Hematopoietic multipotent progenitor cell (in vitro differentiated cells): ENCODE measurements around the gene FADS1. TPM values are rescaled to one million over a fixed set of nuclear protein-coding genes. Genes with fewer than 3 reads are reported as not detected.

Source experiments
- DNase-seq, 3 donors: peaks; one replicate each; pipeline ENCODE4 v3.0.0-alpha.2; 2011 to 2015; ENCODE audit warnings: low read depth in 2 of 3, low spot score in 2 of 3
- total RNA-seq: library from RNA; depleted of rRNA; stranded (reverse); fragments of >200 nt; gene quantifications from one replicate; pipeline ENCODE4 v1.2.3, GENCODE V29; 2012

Gene FADS1
- total RNA-seq, 1 donor = 61.1 TPM

DNA sequence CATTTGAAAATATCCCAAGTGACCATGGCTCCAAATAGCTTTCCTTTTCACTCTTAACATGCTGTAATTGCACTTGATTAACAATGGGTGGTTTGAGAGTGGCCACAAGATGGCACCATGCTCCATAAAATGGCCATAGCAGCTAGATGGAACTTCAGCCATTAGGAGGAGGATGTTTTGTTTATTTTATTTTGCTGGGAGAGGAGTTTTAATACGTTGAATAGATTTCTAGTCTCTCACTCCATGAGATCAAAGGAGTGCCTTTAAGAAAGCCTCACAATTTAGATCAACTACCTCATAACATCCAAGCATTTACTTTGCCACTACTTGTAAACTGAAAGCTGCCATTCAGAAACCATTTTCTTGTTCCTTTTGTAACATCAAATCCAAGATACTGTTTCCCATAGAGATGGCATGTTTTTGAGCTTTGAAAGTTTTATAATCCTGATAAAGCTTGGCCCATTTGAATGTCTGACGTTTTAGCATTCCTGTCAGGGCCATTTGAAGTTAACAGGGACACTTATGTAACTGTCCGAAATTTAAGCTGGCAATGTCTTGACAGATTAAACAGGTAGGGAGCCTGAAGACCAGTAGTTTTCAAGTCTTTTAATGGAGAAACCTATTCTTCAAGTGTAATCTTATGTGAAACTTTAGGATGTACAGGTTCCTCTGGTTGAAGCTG is 19.4 kb downstream of the FADS1 start:
- peak in 2 of 3 donors; percentile 79 to 91 for DNase-seq

DNA sequence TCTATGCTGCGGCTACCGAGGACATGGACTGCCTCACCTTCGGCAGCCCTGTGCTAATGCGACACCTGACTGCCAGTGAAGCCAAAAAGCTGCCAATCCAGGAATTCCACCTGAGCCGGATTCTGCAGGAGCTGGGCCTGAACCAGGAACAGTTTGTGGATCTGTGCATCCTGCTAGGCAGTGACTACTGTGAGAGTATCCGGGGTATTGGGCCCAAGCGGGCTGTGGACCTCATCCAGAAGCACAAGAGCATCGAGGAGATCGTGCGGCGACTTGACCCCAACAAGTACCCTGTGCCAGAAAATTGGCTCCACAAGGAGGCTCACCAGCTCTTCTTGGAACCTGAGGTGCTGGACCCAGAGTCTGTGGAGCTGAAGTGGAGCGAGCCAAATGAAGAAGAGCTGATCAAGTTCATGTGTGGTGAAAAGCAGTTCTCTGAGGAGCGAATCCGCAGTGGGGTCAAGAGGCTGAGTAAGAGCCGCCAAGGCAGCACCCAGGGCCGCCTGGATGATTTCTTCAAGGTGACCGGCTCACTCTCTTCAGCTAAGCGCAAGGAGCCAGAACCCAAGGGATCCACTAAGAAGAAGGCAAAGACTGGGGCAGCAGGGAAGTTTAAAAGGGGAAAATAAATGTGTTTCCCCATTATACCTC is 20.8 kb downstream of the FADS1 start:
- no peak for DNase-seq

- DNase-seq = no peak
Observed at GRCh38 chr11:61795459-61795858, 21.3 kb downstream of the FADS1 start.

DNA sequence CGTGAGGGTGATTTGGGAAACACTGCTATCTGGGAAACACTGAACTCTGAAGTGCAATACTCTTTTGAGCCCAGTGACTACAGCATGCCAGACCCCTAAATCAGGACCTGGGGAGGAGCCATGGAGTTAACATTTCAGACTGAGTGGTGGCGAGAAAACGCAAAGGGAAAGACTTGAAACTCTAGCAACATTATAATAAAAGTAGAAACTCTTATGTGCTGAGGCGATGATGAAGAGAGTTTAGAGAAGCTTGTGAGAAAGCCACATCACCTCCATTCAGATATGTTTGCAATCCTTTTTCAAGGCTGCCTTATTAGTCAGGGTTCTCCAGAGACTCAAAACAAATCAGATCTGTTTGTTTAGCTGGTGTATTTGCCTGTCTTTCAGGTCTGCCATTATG is 22.2 kb downstream of the FADS1 start:
- DNase-seq = no peak

GRCh38 chr11:61793829-61794204 is 23.0 kb downstream of the FADS1 start:
- DNase-seq = no peak

DNA sequence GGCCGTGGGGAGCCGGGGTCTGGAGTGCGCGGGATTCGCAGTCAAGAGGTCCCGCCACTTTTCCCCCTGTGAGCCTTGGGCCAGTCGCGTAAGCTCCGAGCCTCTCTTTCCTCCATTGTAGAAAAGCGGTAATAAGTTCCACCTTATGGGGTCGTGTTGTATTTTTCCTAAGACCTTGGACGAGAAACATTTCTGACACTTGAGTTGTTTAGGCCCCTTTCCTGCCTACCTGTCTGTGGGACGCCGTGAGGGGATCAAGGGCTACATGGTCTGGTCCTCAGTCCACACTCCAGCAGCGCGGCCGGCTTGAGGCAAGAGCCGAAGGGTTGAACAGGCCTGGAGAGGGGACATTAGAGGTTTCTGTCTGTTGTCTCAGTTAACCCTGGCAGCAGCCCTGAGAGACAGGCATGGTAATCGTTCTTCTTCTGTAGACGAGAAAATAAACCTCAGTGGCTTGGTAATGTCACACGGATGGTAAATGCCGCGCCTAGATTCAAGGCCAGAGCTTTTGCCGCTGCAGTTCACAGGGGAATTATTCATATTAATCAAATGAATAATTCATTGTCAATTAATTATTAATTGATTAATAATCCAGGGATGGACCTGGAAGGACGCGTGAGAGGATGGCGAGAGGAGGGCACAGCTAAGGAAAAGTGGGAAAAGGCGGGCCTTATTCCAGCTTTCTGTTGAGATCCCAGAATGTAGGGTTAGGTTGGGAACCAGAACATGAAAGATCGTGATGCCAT is 23.5 kb downstream of the FADS1 start:
- no peak for DNase-seq

GRCh38 chr11:61792310-61793082 is 24.3 kb downstream of the FADS1 start, which contains the start of the genes FEN1 and TMEM258:
Gene FEN1, plus strand, starts transcription at chr11:61792911. Its CDS starts 2,451 bp downstream, at chr11:61795362.
Gene TMEM258, minus strand, starts transcription at chr11:61792599. Its CDS starts 41 bp downstream, at chr11:61792558.
- DNase-seq = peak; percentile 85 to 95 (median 91)

GRCh38 chr11:61791737-61792309 is 25.0 kb downstream of the FADS1 start:
- peak in 2 of 3 donors; percentile 66 to 79 for DNase-seq

DNA sequence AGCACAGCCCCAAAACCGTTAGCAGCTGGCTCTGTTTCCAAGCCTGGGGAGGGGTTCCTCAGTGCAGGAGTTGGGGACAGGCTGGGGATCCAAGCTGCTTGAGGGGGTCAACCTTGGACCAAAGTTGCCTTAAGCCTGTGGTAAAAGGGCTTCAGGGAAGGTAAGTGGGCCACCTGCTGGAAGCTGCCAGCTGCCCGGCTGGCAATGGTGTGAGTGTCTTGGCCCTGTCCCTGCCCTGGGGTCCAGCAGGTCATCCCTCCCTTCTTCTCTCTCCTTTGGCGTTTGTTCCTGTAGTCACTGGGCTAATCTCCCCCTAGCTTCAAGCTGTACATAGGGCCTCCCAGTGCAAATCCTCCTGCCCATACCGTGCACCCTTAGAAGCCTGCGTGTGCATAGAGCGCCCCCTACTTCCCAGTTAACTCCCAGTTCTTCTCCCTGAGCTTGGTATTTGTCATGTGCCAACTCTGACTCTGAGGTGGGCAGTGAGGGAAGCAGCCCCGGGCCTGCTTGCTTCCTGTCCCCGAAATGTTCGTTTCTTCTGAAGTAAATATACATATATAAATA is 28.8 kb downstream of the FADS1 start:
- peak in 2 of 3 donors; percentile 36 to 48 for DNase-seq

- no peak for DNase-seq
Observed at GRCh38 chr11:61785837-61786402, 30.9 kb downstream of the FADS1 start.

GRCh38 chr11:61784506-61784805 is 32.3 kb downstream of the FADS1 start:
- DNase-seq = no peak

GRCh38 chr11:61783717-61784505 is 32.9 kb downstream of the FADS1 start:
- no peak for DNase-seq

DNA sequence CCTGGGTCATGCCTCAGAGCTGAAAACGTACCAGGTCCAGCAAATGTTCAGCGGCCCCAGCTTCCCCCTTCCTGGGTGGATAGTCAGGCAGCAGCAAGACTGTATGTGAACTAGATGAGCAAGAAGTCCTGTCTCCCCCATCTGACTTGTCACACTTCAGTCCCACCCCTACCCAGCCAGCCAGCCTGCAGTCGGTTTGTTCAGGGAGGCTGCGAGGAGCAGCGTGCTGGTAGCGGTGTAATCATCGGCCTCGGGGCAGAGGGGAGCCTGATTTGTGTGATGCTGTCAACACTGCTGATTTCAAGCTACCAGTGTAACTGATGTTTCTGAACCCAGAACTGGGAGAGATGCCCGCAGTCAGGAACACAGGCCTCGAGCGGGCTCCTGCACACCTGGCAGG is 34.0 kb downstream of the FADS1 start:
- no peak for DNase-seq

DNA sequence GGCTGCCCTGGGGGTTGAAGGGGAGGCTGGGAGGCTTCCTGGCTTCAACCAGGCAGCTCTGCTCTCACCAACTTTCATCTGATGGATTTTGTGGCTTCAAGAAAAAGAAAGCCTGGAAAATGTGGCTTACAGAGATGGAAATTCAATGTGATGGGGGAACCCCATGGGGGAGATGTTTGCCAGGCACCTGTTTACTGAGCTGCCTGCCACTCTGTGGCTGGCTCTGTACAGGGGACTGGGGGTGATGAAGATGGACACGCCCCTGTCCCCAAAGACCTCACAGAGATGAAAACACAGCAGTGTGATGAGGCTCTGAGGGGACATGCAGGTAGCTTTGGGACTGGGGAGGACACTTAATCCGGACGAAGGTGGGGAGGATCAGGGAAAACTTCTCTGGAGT is 34.5 kb downstream of the FADS1 start:
- no peak for DNase-seq

- DNase-seq = no peak
Observed at GRCh38 chr11:61781585-61781984, 35.2 kb downstream of the FADS1 start.

DNA sequence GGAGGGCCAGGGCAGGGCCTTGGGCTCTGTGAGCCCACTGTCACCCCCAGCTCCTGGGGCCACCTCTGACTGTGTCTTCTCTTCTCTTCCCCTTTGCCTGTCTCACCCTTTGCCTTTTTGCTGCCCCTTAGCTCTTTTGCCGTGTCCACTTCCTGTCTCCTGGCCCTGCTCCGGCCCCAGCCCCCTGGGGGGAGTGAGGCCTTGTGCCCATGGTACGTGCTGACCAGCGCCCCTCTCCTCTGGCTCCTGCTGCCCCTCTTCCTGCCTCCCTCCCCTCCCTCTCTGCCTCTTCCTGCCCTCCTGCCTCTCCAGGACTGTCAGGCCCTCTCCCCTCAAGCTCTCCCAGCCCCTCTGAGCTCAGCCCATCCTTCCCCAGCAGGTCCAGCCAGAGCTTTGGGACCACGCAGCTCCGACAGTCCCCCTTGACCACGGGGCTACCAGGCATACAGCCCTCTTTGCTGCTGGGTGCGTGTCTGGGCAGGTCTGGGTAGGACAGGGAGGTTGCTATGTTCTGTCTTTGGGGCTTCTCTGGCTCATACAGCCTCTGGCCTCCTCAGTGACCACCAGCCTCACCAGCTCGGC is 36.1 kb downstream of the FADS1 start:
- DNase-seq = no peak

DNA sequence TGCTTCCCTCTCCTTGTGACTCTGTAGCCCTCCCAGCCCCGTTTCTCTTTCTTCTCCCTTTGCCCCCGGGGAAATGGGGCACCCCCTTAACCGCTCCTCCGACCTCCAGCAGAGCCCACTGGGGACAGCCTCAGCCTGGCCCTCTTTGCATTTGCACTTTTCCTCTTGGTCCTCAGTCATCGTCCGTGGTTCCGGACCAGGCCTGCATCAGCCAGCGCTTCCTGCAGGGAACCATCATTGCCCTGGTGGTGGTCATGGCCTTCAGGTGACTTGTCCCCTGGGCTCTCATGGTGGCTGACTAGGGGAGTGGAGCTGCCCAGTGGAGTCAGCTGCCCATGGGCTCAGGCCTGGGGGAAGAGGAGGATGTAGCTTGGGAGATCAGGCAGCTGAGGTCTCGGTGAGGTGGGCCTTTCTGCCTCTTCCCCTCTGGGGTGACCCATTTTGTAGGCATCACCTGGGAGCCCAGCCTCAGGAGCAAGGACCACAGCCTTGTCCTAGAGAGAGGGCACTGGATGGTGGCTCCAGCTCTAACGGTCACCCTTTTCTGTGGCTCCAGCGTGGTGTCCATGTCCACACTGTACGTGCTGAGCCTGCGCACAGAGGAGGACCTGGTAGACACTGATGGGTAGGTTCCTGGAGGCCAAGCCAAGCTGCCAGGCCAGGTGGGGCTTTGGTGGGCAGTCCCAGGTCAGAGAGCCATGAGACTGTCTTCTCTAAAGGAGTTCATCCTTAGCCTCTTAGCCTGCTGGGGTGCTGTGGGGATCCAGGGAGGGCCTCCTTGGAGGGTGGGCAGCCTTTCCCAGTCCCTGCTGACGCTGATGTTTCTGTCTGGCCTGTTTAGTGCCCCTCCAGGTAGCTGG is 36.9 kb downstream of the FADS1 start:
- no peak for DNase-seq
